Esophagus squamous epithelium (tissue), 5 donors: ENCODE measurements around the gene KDM5C. TPM values are rescaled to one million over a fixed set of nuclear protein-coding genes. Genes with fewer than 3 reads are reported as not detected.

ENCODE experiments used
- DNase-seq: peaks from one replicate; lab custom pipeline; 2025; lab: John Stamatoyannopoulos, UW
- H3K27ac ChIP-seq, 4 donors: fragments of 200-600 bp; sonication (generic); one replicate each; pipeline ENCODE4 v1.5.1; 2016 to 2019; ENCODE audit warnings: mild to moderate bottlenecking in 1 of 4
- H3K27me3 ChIP-seq, 4 donors: fragments of 200-600 bp; sonication (generic); 1 replicate in 3 of 4; 2 replicates in 1 of 4; pipeline versions ENCODE4 v1.5.1 to v1.6.0; 2017 to 2021; ENCODE audit warnings: antibody characterized with exemption in 1 of 4
- H3K36me3 ChIP-seq, 3 donors: fragments of 200-600 bp; sonication (generic); one replicate each; pipeline ENCODE4 v1.5.1; 2016 to 2019
- H3K4me1 ChIP-seq, 3 donors: fragments of 200-600 bp; sonication (generic); one replicate each; pipeline ENCODE4 v1.5.1; 2017 to 2019
- H3K4me3 ChIP-seq, 4 donors: fragments of 200-600 bp; sonication (generic); 1 replicate in 3 of 4; 2 replicates in 1 of 4; pipeline ENCODE4 v1.5.1; 2016 to 2019; ENCODE audit warnings: mild to moderate bottlenecking in 2 of 4, moderate library complexity in 1 of 4
- H3K9me3 ChIP-seq, 3 donors: fragments of 200-600 bp; sonication (generic); one replicate each; pipeline ENCODE4 v1.5.1; 2016 to 2019
- POLR2A ChIP-seq, 4 donors: fragments of 450-650 bp; IDR thresholded peaks; one replicate each; pipeline ENCODE4 v1.6.1; 2017; ENCODE audit warnings: antibody characterized with exemption in 4 of 4, mild to moderate bottlenecking in 4 of 4, moderate library complexity in 3 of 4
- WGBS, 2 donors: methylation state at CpG; one replicate each; pipeline ENCODE4 v1.1.5; 2018; 5-methylcytosine and 5-hydroxymethylcytosine counted together
- intact Hi-C: fragments of 100-400 bp; cut with DNase I; formaldehyde crosslinking; loops from one replicate; pipeline ENCODE4 v1.15.0; 2022
- total RNA-seq, 4 donors: library from RNA; depleted of rRNA; stranded (reverse); fragments of >200 nt; gene quantifications; one replicate each; pipeline ENCODE4 v1.1.0, GENCODE V29; 2016
- TF ChIP-seq, protein P1 (sequence below), 6 experiments: fragments of 450-650 bp in 4 of 6; fragments of 200-600 bp in 2 of 6; sonication (generic) in 2 of 6; IDR thresholded peaks; one replicate each; pipeline ENCODE4 v1.5.1; 2016 to 2019; ENCODE audit warnings: antibody characterized with exemption in 6 of 6, mild to moderate bottlenecking in 4 of 6, moderate library complexity in 4 of 6
- donor health status: DM: yes; HTN: yes; CAD: no.

KDM5C gene
- total RNA-seq, 4 donors from 2014 or later, result 74.2 to 108 (median 80.2) TPM

DNA sequence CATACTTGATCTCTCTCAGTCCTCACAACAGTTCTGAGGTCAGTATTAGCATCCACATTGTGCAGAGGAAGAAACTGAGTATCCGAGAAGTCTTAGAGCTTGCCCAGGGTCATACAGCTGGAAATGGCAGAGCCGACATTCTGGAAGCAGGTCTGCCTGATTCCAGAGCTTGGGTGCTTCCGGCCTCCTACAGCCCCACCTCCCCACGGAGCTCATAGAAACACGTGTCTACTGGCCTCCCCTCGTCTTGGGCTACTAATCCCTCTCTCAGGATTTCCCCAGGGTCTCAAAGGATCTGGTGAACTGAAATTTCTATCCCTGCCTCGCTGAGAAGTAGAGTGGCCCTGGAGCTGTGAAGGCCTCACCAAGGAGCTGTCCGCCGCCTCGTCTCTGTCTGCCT is 12.0 kb upstream of the KDM5C start:
- Histone ChIP-seq H3K4me3 (no peak overlapping the region), H3K4me1 (no peaks in the 10 kb centered on the region), H3K27ac (no peak overlapping the region), H3K36me3 (peaks cover 0 to 74% (median 0%) of the 10 kb centered on the region in 3 donors), H3K27me3 (no peaks in the 10 kb centered on the region), H3K9me3 (no peaks in the 10 kb centered on the region)
- WGBS, 2 donors, result 77 to 100% methylated on average over 3 to 6 of the region's 10 CpGs
- no peak for TF ChIP-seq POLR2A (IDR thresholded peaks at IDR 0.05)
- TF ChIP-seq, protein P1, sequence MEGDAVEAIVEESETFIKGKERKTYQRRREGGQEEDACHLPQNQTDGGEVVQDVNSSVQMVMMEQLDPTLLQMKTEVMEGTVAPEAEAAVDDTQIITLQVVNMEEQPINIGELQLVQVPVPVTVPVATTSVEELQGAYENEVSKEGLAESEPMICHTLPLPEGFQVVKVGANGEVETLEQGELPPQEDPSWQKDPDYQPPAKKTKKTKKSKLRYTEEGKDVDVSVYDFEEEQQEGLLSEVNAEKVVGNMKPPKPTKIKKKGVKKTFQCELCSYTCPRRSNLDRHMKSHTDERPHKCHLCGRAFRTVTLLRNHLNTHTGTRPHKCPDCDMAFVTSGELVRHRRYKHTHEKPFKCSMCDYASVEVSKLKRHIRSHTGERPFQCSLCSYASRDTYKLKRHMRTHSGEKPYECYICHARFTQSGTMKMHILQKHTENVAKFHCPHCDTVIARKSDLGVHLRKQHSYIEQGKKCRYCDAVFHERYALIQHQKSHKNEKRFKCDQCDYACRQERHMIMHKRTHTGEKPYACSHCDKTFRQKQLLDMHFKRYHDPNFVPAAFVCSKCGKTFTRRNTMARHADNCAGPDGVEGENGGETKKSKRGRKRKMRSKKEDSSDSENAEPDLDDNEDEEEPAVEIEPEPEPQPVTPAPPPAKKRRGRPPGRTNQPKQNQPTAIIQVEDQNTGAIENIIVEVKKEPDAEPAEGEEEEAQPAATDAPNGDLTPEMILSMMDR (IDR thresholded peaks at IDR 0.05), result no peak
- intact Hi-C loops, result no loop called here
- no peak for DNase-seq

DNA sequence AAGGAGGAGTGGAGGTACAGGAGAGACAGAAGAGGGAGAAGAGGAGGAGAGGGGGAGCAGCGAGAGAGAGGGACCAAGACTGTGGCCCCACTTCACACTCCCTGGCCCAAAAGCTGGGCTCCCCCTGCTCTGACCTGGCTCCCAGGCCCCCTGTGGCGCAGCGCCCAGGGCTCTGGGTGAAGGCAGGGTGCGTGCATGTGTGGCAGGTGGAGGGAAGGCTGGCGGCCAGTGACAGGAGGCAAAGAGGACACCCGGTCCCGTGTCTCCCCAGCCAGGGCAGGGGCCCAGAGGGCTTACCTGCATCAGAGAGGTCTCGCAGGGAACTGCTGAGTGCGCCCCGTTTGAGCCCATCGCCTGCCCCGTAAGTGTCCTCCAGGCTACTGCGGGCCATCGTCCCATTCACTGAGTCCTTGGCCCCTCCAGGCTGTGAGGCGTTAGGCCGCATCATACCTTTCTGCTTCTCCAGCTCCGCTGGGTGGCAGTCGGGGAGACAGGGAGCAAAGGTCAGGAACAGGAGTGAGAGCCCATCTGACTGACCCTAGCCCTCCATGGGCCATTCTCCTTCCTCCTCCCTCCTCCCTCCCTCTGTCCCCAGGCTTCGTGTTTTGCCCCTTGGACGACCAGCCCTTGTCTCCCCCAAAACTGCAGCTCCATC is 11.1 kb upstream of the KDM5C start:
- no peak overlapping the region for H3K4me3 ChIP-seq
- no peak overlapping the region for H3K27ac ChIP-seq
- H3K27me3 ChIP-seq, result no peaks in the 10 kb centered on the region
- peaks cover 0 to 65% (median 0%) of the 10 kb centered on the region in 3 donors for H3K36me3 ChIP-seq
- no peaks in the 10 kb centered on the region for H3K9me3 ChIP-seq
- 82 to 86% methylated on average over 5 to 10 of the region's 20 CpGs for WGBS, 2 donors
- H3K4me1 ChIP-seq, result no peaks in the 10 kb centered on the region
- intact Hi-C loops, result no loop called here
- DNase-seq, result no peak
- no peak for TF ChIP-seq POLR2A (IDR thresholded peaks at IDR 0.05)

DNA sequence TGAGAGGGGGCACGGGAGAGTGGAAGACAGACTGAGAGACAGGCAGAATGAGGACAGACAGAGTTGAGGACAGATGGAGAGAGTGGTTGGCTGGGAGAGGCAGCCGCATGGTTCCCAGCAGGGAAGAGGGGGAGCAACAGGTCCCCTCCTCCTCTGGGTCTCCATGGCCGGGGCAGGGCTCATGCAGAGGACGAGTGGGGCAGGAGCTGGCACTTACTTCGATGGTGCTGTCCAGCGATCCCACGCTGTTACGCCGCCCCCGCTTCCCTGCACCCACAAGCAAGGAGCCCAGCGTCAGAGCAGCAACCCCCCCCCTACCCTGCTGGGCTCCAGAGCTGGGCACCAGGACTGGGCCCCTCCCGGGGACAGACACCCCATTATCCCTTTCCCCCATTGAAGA is 10.6 kb upstream of the KDM5C start:
- no peak for TF ChIP-seq POLR2A (IDR thresholded peaks at IDR 0.05)
- TF ChIP-seq, protein P1 (IDR thresholded peaks at IDR 0.05), result no peak
- DNase-seq, result no peak
- Histone ChIP-seq H3K4me1 (no peaks in the 10 kb centered on the region), H3K27me3 (no peaks in the 10 kb centered on the region), H3K4me3 (no peak overlapping the region), H3K36me3 (peaks cover 0 to 62% (median 0%) of the 10 kb centered on the region in 3 donors), H3K27ac (no peak overlapping the region), H3K9me3 (no peaks in the 10 kb centered on the region)
- 59% methylated on average over 10 of the region's 12 CpGs; no CpG with 5 or more reads in 1 of the 2 donors for WGBS, 2 donors
- intact Hi-C loops, result no loop called here

DNA sequence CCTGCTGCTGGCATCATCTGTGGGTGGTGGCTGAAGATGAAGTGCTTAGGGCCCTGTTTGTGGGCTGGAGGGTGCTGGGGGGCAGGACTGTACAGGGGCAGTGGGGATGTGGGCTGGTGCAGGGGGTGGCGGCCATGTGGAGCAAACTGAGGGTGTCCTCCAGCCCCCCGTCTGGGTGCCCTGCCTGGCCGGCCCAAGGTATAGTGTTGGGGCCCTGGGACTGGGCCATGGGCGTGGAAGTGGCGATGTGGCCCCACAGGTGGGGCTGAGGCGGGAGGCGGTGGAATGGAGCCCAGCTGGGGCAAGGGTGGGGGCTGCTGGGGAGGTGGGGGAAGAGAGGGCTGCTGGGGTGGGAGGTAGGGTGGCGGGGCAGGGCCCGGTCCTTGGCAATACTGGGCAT is 9.5 kb upstream of the KDM5C start:
- no peak for DNase-seq
- Histone ChIP-seq H3K4me1 (no peaks in the 10 kb centered on the region), H3K4me3 (no peak overlapping the region), H3K36me3 (peaks cover 0 to 51% (median 0%) of the 10 kb centered on the region in 3 donors), H3K27ac (no peak overlapping the region), H3K9me3 (no peaks in the 10 kb centered on the region), H3K27me3 (no peaks in the 10 kb centered on the region)
- no peak for TF ChIP-seq POLR2A (IDR thresholded peaks at IDR 0.05)
- TF ChIP-seq, protein P1 (IDR thresholded peaks at IDR 0.05), result no peak
- no CpG with 5 or more reads among the region's 9 CpGs for WGBS, 2 donors
- intact Hi-C loops, result no loop called here

DNA sequence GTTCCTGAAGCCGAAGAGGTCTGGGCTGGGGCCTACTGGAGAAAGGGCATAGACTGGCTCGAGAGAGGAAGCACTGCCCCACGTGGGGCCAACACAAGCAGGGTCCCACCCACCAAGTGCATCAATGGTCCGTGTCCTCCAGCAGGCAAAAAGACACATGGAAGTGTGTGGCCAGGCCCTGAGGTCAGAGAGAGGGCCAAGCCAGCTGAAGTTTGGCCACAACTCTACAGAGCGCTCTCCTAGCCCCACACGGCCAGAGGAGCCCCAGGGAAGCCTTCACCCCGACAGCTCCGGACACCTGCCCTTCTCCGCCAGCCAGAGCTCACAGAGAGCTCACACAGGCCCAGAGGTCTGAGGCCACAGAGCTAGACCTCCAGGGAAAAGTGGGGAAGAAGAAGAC is 8.5 kb upstream of the KDM5C start:
- Histone ChIP-seq H3K9me3 (no peaks in the 10 kb centered on the region), H3K27ac (no peak overlapping the region), H3K4me3 (no peak overlapping the region), H3K27me3 (no peaks in the 10 kb centered on the region), H3K4me1 (no peaks in the 10 kb centered on the region), H3K36me3 (peaks cover 0 to 42% (median 0%) of the 10 kb centered on the region in 3 donors)
- intact Hi-C loops, result no loop called here
- no peak for DNase-seq
- no peak for TF ChIP-seq POLR2A (IDR thresholded peaks at IDR 0.05)
- TF ChIP-seq, protein P1 (IDR thresholded peaks at IDR 0.05), result no peak
- no CpG with 5 or more reads among the region's 9 CpGs for WGBS, 2 donors
